Neural cell (in vitro differentiated cells): Measurements from ENCODE around the gene PAX1.

ENCODE experiments used
- EP300 ChIP-seq: fragments of 450-650 bp; conservative IDR thresholded peaks from 2 replicates; pipeline ENCODE4 v1.6.1; 2014; ENCODE audit warnings: antibody characterized with exemption, mild to moderate bottlenecking, moderate library complexity; ENCODE audit not compliant: poor library complexity, severe bottlenecking
- MXI1 ChIP-seq: fragments of 450-650 bp; conservative IDR thresholded peaks from 2 replicates; pipeline ENCODE4 v1.6.1; 2014; ENCODE audit warnings: antibody characterized with exemption, mild to moderate bottlenecking; ENCODE audit not compliant: poor library complexity, severe bottlenecking
- POLR2AphosphoS5 ChIP-seq: IDR thresholded peaks from 2 replicates; pipeline ENCODE4 v1.6.1; 2012
- SMC3 ChIP-seq: fragments of 450-650 bp; conservative IDR thresholded peaks from 2 replicates; pipeline ENCODE4 v1.6.1; 2014; ENCODE audit warnings: antibody characterized with exemption, mild to moderate bottlenecking, moderate library complexity; ENCODE audit not compliant: poor library complexity
- TAF1 ChIP-seq: IDR thresholded peaks from 2 replicates; pipeline ENCODE4 v1.6.1; 2012; ENCODE audit warnings: low read depth
- TF ChIP-seq, protein P1 (sequence below): fragments of 450-650 bp; IDR thresholded peaks from 2 replicates; pipeline ENCODE4 v1.5.1; 2014; ENCODE audit warnings: antibody characterized with exemption, mild to moderate bottlenecking, moderate library complexity; ENCODE audit not compliant: poor library complexity, severe bottlenecking
- TF ChIP-seq, protein P2 (sequence below): IDR thresholded peaks from 2 replicates; pipeline ENCODE4 v1.6.1; 2012; ENCODE audit warnings: borderline replicate concordance

GRCh38 chr20:21725892-21726291 lies 20.4 kb downstream of the PAX1 start:
- TF ChIP-seq, protein P1, sequence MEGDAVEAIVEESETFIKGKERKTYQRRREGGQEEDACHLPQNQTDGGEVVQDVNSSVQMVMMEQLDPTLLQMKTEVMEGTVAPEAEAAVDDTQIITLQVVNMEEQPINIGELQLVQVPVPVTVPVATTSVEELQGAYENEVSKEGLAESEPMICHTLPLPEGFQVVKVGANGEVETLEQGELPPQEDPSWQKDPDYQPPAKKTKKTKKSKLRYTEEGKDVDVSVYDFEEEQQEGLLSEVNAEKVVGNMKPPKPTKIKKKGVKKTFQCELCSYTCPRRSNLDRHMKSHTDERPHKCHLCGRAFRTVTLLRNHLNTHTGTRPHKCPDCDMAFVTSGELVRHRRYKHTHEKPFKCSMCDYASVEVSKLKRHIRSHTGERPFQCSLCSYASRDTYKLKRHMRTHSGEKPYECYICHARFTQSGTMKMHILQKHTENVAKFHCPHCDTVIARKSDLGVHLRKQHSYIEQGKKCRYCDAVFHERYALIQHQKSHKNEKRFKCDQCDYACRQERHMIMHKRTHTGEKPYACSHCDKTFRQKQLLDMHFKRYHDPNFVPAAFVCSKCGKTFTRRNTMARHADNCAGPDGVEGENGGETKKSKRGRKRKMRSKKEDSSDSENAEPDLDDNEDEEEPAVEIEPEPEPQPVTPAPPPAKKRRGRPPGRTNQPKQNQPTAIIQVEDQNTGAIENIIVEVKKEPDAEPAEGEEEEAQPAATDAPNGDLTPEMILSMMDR: no peak
- TF ChIP-seq TAF1: no peak
- no peak for TF ChIP-seq MXI1
- TF ChIP-seq SMC3: no peak
- TF ChIP-seq EP300: no peak
- TF ChIP-seq, protein P2, sequence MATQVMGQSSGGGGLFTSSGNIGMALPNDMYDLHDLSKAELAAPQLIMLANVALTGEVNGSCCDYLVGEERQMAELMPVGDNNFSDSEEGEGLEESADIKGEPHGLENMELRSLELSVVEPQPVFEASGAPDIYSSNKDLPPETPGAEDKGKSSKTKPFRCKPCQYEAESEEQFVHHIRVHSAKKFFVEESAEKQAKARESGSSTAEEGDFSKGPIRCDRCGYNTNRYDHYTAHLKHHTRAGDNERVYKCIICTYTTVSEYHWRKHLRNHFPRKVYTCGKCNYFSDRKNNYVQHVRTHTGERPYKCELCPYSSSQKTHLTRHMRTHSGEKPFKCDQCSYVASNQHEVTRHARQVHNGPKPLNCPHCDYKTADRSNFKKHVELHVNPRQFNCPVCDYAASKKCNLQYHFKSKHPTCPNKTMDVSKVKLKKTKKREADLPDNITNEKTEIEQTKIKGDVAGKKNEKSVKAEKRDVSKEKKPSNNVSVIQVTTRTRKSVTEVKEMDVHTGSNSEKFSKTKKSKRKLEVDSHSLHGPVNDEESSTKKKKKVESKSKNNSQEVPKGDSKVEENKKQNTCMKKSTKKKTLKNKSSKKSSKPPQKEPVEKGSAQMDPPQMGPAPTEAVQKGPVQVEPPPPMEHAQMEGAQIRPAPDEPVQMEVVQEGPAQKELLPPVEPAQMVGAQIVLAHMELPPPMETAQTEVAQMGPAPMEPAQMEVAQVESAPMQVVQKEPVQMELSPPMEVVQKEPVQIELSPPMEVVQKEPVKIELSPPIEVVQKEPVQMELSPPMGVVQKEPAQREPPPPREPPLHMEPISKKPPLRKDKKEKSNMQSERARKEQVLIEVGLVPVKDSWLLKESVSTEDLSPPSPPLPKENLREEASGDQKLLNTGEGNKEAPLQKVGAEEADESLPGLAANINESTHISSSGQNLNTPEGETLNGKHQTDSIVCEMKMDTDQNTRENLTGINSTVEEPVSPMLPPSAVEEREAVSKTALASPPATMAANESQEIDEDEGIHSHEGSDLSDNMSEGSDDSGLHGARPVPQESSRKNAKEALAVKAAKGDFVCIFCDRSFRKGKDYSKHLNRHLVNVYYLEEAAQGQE: no peak
- no peak for TF ChIP-seq POLR2AphosphoS5
